Hepatocyte (in vitro differentiated cells): ENCODE results near the gene SLC1A4.

Source experiments
- CTCF ChIP-seq: fragments of 200-600 bp; sonication (generic); IDR thresholded peaks from 2 replicates; pipeline ENCODE4 v1.5.1; 2016; ENCODE audit warnings: antibody characterized with exemption, mild to moderate bottlenecking; ENCODE audit not compliant: poor library complexity
- EZH2 ChIP-seq: fragments of 200-600 bp; sonication (generic); IDR thresholded peaks from 2 replicates; pipeline ENCODE4 v1.6.1; 2016; ENCODE audit warnings: antibody characterized with exemption, mild to moderate bottlenecking, borderline replicate concordance
- EZH2phosphoT487 ChIP-seq: fragments of 200-600 bp; sonication (generic); IDR thresholded peaks from one replicate; pipeline ENCODE4 v1.6.1; 2018; ENCODE audit warnings: antibody characterized with exemption, mild to moderate bottlenecking, low read depth, moderate library complexity; ENCODE audit not compliant: unreplicated experiment, severe bottlenecking

GRCh38 chr2:65015731-65016130, 26.5 kb downstream of the SLC1A4 start:
- no peak for TF ChIP-seq CTCF
- no peak for TF ChIP-seq EZH2
- TF ChIP-seq EZH2phosphoT487 = no peak
